C4-2B (cell line): ENCODE data around the gene SOX30.

Experiments
- CTCF ChIP-seq: fragments of 450-650 bp; conservative IDR thresholded peaks from 2 replicates; pipeline ENCODE4 v1.5.1; 2017; ENCODE audit warnings: mild to moderate bottlenecking
- ZFX ChIP-seq: fragments of 450-650 bp; IDR thresholded peaks from 2 replicates; pipeline ENCODE4 v1.6.1; 2017

DNA sequence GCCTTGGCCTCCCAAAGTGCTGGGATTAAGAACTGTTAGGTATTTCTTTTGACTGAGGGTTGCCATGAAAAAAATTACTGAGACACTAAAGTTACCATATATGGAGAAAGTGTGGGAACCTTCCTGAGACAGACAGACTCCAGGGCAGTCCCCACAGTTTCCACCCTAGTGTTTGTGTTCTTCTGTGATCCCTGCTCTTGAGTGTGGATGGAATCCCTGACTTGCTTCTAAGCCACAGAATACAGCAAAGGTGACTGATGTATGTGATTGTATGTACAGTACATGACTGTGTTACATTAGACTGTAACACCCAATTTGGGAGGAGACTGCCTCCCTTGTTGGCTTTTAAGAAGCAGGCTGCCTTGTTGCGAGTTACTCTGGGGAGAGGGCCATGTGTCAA is 52.0 kb downstream of the SOX30 start:
- TF ChIP-seq CTCF (no peak), ZFX (no peak)
